GM21825 (cell line): ENCODE results near the gene FAM181A.

Experiments used
- ATAC-seq: cut with Tn5 transposase; IDR thresholded peaks from one replicate; pipeline ENCODE4 v1.9.1; 2021; ENCODE audit warnings: mild to moderate bottlenecking, moderate library complexity; ENCODE audit not compliant: unreplicated experiment

The FAM181A gene

DNA sequence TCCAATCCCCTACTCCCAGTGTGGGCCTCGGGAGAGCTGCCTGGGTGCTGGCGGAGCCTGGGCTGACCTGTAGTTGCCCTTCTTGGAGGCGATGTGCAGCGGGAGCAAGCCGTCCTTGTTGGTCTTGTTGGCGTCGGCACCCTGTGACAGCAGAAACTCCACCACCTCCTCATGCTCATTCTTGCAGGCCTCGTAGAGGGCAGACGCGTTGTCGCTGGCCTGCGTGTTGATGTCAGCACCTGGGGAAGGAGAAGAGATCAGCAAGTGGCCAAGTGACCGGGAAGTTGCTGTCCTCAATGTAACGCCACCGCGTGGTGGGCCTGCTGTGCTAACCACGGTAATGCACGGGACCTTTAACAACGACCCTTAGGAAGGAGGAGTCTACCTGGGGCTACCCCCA, 20.1 kb downstream of the FAM181A start:
- ATAC-seq: no peak

DNA sequence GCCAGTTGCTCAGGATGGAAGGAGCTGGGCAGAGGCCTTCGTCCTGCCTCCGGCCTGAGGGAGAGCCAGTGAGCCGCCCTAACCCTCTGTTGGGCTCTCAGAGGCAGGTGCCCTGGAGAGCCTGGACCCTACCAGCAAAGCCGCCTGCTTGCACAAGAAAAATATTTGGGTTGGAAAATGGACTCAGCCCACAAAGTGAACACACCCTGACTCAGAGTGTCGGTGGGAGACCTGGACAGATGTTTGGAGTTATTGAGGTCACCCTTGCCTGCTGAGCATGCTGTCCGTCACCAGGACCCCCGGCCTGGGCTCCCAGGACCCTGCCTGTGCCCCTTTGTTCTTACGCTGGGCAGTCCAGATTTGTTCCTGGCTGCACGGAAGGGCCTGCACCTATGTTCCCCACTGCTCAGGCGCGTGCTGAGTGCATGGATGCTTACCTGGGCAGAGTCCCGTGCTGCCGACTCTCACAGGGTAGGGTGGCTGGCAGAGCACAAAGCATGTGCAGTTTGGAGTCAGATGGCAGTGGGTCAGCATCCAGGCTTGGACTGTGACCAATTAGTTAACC, 22.4 kb downstream of the FAM181A start:
- ATAC-seq: no peak

DNA sequence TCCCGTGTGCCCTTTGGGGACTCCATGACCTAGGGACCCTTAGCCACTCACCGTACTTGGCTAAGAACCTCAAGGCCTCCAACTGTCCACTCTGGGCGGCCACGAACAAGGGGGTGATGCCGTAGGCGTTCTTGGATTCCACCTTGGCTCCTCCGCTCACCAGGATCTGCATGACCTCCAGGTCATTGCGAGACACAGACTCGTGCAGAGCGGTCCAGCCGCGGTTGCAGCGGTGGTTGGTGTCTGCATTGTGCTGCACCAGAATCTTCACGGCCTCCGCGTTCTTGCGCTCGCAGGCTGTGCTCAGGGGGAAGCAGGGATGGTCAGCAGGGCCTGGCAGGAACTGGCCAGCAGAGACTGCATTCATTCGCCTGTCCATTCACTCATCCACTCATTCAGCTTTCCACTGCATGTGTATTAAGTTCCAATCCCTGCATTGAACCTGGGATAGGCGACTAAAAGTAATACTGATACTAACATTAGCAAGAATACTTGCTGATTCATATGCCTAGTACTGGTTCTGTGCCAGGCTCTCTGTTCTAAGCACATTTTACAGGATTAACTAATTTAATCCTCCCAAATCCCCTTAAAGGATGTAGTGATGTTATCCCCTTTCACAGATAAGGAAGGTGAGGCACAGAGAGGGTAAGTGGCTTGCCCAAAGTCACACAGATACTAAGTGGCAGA, 23.9 kb downstream of the FAM181A start:
- ATAC-seq: no peak

DNA sequence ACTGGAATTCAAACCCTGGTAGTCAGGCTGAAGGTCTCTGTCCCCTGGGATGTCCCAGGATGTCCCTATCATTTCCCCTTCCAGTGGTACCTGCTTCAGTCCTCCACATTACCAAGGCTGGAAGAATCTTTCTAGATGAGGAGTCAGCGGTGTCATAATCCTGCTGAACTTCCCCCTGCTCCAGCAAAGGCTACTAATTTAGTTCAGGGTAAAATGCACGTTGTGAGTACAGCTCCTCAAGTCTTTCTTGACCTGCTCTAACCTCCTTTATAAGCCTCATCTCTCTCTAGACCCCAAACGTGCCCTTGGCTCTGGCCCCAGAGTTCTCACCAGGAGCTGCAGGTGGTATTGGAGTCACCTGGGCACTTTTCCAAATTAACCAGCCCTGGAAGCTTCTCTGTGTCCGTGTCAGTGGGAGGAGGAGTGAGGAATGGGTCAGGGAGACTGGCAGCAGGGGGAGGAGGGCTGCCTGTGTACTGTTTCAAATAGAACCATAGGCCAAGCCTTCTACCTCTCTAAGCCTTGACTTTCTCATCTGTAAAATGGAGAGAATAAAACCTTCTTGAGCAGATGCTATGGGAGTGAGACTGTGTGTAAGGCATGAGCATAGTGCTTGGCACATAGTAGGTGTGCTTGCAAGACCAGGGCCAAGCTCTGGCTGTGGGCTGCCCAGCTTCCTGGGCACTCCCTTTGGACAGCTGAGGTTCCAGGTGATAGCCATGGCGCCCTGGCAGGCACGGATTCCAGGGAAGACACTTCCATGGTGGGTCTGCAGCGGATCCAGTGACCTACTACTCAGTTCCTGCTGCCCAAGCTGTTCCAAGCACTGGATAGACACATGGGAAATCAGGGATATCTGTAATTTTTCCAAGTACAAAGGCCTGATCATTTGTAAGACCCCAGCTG, 24.7 kb downstream of the FAM181A start:
- ATAC-seq: no peak

DNA sequence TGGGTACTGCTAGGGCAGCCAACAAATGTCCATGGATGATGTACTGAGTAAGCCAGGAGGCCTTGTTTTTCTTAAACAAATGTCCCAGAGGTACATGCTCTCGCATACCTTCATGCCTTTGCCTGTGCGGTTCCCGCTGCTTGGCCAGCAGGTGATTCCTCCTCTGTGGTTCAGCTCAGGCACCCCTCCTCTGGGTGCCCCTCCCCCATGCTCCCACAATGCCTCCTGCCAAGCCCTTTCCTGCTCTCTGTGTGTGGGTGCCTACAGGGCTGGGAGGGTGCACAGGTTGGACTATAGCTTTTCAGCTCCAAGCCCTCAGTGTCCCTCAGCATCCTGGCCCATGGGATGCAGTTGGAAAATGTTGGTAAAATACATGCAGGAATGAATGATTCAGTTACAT, 25.7 kb downstream of the FAM181A start:
- no peak for ATAC-seq

DNA sequence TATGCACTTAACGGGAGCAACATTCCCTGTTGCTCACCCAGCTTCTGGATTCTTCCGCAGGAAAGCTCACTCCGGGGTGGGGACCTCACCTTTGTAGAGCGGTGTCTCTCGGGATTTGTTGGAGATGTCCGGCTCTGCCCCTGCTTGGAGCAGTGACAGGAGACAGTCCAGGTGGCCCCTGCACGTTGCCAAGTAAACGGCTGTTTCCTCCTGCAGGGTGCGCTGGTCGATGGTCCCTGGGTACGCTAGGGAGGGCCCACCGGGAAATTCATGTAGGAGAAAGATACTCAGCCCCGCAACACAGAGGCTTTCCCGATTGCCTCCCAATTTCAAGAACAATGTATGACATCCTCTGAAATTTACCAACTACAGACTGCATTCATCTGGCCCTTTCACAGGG, 26.1 kb downstream of the FAM181A start:
- no peak for ATAC-seq

DNA sequence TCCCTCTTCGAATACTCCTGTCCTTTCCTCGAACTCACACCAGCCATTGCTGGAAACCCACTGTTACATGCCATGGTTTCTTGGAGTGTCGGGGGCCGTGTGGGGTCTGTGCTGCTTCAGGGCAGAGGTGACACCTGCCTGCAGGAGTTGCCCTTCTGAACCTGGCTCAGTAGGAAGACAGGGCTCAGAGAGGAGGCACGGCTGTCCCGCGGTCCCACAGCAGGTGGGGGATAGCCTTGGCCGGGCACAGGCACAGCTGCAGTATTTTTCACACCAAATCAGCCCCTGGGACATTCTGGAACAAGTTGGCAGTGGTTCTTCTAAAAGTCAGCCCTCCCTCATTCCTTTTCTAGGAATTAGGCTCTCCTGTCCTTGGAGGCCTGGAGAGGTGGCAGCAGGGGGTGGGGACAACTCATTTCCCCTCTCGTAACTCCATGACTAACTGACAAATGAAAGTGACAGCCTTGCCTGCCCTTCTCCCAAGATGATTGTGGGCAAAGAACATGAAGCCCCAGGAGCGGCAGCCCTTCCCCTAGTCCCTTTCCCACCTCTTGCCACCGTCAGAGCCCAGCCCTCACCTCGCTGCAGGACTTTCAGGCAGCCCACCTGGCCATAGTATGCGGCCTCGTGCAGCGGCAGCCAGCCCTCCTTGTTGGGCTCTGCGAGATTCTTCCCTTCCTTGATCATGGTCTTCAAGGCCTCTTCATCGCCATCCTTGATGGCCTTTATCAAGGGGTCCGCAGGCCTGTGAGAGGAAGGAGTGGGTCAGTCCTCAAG, 26.8 kb downstream of the FAM181A start:
- ATAC-seq: no peak

DNA sequence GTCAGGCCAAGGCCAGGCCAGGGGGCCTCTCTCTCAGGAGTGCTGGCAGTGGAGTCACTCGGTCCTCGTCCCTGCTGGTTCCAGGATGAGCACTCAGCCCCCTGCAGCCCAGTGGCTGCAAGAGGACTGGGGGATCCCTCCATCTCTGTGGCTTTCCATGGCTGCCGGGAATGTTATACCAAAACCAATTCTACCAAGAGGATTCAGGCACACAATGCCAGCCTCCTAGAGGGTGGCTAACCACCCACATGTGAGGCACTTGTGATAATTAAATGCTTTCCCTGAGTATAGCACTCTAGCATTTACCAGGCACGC, 27.3 kb downstream of the FAM181A start:
- ATAC-seq: no peak

DNA sequence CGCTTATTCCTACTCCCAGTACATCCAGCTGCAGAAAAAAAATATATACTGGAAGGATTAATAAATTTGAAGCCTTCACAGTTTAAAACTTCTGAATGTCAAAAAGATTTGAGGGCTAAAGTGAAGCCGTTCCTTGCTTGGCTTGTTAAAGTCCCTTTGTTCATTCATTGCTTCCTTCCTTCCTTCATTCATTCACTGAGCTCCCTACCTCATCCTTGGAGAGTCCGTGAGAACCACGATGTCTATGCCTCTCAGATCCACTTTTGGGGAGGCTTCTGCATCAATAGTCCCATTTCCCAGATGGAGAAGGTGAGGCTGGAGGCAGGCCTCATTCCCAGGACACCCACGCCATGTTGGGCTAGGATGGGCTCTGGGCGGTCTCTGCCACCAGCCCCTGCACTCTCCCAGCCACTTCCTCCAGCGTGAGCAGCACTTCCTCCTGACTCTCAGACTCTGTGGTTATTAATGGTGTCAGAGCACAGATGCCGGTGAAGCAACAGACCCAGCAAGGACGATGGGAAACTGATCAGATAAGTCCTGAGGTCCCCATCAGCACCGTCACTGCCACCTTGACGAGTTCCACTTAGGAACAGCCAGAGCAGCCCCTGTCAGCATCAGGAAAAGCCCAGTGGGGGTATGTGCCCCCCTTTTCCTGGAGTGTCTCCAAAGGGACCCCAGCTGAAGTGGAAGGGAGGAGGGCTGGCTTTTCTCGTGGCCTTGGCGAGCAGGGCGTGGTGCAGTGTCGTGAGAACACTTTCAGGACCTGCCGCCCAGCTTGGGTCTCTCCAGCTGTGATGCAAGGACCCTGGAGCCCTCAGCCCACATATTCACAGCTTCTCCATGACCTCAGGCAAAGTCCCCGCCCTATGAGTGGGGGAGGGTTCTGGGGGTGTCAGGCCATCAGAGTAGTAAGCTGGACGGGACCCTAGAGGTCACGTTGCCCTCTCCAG, 28.0 kb downstream of the FAM181A start:
- peak; percentile 22 for ATAC-seq

DNA sequence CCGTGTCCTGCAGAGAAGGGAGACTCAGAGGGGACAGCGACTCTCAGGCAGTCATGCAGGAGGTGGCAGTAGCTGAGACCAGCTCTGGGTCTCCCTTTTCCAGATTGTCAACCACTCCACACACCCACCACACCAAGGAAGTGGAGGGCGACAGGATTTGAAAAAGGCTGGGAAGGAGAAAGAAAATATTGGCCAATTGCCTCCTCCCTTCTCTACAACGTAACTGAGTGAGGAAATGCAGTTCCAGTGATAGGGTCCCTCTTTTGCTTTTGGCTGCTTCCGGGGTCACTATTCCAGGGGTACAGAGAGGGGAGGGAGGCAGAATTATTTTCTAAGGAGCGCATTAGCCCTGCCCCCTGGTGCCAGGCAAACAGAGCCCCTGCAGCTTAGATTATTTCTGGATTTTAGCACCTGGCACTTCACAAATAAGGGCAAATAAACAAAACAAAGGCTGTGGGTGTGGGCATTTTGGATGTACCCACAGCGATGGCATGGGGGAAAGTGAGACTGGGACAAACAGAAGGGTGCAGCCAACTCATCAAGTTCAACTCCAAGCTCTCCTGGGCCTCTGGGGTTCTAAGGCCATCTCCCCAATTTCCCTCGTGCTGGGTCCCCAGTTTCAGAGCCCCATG, 28.8 kb downstream of the FAM181A start:
- ATAC-seq: no peak

DNA sequence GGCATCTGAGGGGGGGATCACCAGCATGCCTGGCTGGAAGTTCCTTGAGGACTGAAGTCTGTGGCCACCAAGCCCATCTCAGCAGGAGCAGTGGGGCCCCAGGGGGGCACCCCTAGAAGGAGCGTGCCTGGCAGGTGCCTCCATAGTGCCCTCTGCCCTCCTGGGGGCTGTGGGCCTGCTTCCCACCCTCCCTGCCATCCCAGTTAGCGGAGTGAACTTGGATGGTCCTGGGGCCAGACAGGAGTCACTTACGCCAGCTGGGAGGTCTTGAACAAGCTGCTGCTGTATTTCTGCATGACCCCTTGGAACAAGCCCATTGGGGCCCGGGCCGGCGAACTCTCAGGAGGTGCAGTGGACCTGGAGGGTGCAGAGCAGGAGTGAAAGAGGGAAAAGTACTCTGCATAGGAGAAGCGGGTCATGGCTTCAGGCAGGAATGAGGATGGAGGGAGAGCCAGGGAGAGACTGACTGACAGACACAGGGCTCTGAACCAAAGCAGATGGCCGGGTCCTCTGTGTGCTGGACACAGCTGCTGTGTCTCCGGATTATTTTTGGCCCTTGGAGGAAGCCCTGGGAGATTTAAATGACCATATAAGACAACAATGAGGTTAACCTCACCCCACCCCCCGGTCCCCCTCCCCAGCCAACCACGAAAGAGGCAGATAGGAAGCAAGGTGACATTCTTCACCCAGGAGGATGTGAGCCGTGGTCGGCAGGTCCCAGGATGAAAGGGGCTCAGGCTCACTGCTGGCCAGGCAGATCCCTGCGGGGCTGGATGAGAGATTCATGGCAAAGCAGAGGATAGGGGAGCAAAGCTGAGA, 29.6 kb downstream of the FAM181A start:
- ATAC-seq: no peak

DNA sequence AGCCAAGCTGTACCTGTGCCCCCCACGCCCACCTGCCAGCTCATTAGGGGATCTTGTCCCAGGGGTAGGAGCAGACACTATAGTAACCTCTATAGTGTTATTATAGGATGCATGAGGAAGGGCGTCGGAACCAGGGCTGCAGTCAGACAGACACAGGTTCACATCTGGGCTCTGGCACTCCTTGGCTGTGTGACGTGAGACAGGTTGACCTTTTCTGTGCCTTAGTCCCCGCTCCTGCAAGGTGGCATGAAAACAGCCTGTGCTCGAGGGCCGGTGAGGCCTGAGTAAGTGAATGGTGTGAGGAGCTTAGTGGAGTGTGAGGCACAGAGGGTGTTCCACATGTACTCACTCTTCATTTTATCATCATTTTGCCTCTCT, 30.2 kb downstream of the FAM181A start:
- ATAC-seq: no peak

DNA sequence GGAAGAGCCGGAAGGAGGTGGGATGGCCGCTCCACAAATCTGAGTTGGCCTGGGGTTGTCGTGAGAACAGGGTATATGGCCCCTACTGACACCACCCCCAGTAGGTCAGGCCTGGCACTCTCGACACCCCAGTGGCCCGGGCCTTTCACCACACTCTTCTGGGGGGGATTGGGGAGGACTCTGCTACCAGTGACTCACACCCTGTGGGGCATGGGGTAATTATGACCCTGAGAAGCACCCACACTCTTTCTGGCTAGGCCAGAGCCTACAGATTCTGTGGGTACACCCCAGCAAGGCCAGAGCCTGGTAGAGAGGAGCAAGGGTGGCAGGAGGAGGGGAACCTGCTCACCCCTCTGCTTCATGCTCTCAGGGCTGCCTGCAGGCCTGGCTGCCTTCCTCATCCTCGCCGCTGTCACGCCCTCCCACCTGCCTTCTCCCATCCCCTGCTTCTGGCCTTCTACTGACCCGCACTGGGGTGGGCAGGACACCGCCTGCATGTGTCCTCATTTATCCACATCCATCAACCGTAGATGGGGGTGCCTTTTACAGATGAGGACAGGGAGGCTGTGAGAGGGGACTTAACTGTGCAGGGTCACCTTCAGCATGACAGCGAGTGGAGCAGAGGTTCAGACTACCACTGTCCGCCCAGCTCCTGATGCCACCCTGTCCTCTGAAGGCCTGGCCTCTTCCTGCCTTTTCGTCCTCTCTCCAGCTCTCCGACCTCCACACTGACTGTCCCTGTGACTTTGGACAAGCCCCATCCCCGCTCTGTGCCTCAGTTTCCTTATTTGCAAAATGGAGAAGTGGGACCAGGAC, 30.8 kb downstream of the FAM181A start:
- ATAC-seq: no peak

DNA sequence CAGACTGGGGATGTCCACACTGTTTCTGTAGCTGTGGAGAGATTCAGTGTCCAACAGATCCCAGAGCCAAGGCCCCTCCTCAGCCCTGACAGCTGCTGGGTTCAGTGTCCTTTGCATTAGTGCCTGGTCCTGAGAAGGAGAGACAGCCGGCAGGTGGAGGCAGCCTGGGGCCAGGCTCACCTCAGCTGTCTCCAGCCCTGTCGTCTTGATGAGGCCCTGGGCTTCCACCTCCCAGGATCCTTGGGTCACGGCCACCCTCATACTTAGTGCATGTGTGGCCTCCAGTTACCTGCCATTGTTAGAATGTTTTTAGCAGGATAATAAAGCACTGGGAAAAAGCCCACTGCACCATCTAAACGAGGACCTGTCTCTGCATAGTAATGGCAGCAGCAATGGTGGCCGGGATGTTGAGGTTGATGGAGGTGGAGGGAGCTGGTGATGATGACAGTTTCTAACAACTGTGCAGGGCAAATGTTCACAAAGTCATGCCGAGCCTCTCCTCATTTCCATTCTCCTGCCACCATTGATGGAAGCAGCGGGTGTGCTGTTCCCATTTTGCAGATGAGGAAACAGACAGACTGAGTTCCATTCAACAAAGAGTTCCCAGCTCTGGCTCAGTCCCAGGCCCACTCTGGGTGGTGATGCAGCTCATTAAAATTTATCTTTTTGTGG, 31.6 kb downstream of the FAM181A start:
- no peak for ATAC-seq

DNA sequence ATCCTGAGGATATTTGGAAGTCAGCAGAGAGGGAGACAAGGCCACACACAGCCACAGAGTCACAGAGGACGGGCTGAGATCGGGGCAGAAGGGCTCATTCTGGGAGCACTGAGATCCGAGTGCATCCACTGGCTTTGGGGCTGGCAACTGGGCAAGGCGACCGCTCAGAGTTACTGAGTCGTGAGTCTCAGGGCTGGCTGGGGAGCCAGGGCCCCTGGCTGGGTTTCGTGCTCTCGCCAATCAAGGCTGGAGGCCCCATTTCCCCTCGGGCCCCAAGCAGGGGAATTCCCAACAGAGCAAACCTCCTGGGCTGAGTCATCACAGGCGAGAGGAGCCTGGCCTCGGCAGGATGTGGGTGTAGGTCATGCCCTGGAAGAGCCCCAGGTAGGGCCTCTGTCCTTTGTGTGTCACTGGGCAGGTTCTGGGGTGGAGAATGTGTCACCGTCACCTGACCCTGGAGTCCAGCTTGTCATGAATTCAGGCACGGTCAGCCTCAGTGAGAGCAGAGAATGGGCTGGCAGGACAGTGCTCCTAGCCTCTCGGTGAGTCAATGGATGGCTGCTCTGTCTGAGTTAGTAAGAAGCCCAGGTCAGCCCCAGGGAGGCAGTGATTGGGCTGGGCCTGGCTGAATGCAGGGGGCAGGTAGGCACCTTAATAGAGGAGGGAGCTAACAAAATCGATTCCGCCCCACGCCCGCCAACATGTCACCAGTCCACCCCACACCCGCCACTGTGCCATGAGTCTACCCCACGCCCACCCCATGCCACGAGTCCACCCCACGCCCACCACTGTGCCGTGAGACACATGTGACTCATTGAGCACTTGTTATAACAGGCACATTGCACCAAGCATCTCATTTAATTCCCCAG, 32.3 kb downstream of the FAM181A start:
- peak; percentile 66 for ATAC-seq

DNA sequence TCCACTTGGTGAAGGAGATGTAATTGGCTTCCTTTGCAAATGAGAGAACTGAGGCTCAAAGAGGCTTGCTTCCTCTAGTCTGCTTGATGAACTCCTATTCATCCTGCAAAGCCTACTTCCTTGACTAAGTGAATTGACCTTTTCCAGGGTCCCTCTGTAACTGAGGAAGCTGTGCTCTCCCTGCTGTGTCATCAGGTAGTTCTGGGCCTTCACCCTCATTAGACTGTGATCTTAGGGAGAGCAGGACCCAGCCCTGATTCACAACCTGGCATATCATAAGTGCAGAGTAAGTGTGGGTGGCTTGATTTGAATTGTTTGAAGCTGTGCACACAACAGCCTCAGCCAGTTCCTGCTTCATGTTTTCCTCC, 32.9 kb downstream of the FAM181A start:
- no peak for ATAC-seq
